Measurements from ENCODE around the gene ITGB2. TPM values are rescaled to one million over a fixed set of nuclear protein-coding genes. Genes with fewer than 3 reads are reported as not detected.

Gene ITGB2
- total RNA-seq, 4 donors from 2014 or later, result 20.2 to 46.8 (median 21.0) TPM

- H3K4me3 ChIP-seq, result no peak overlapping the region
- no peaks in the 10 kb centered on the region for H3K36me3 ChIP-seq
- DNase-seq, result no peak
- H3K27ac ChIP-seq, result no peak overlapping the region
- H3K9me3 ChIP-seq, result no peaks in the 10 kb centered on the region
- TF ChIP-seq CTCF (IDR thresholded peaks at IDR 0.05), result no peak
- TF ChIP-seq POLR2A (IDR thresholded peaks at IDR 0.05), result no peak
- no peaks in the 10 kb centered on the region for H3K4me1 ChIP-seq
- no peaks in the 10 kb centered on the region for H3K27me3 ChIP-seq
- intact Hi-C loops (cut with DNase I; ENCODE audit: low total_unique reads), result no loop called here
These were observed 18.2 kb downstream of the ITGB2 start for GRCh38 chr21:44902268-44903049.

GRCh38 chr21:44901391-44902074 is 19.2 kb downstream of the ITGB2 start:
- intact Hi-C loops (cut with DNase I; ENCODE audit: low total_unique reads), result no loop called here
- no peak for DNase-seq
- Histone ChIP-seq H3K27me3 (no peaks in the 10 kb centered on the region), H3K4me3 (no peak overlapping the region), H3K36me3 (no peaks in the 10 kb centered on the region), H3K27ac (no peak overlapping the region), H3K4me1 (no peaks in the 10 kb centered on the region), H3K9me3 (no peaks in the 10 kb centered on the region)
- TF ChIP-seq CTCF (IDR thresholded peaks at IDR 0.05) (no peak), POLR2A (IDR thresholded peaks at IDR 0.05) (no peak)

- no peaks in the 10 kb centered on the region for H3K27me3 ChIP-seq
- no peaks in the 10 kb centered on the region for H3K36me3 ChIP-seq
- no peak for DNase-seq
- H3K9me3 ChIP-seq, result no peaks in the 10 kb centered on the region
- H3K4me3 ChIP-seq, result no peak overlapping the region
- TF ChIP-seq CTCF (IDR thresholded peaks at IDR 0.05) (no peak), POLR2A (IDR thresholded peaks at IDR 0.05) (no peak)
- no peaks in the 10 kb centered on the region for H3K4me1 ChIP-seq
- no peak overlapping the region for H3K27ac ChIP-seq
- intact Hi-C loops (cut with DNase I; ENCODE audit: low total_unique reads), result no loop called here
These were observed 20.0 kb downstream of the ITGB2 start for GRCh38 chr21:44900559-44901251.

GRCh38 chr21:44899768-44900558 is 20.7 kb downstream of the ITGB2 start:
- Histone ChIP-seq H3K27ac (no peak overlapping the region), H3K4me3 (no peak overlapping the region), H3K9me3 (no peaks in the 10 kb centered on the region), H3K36me3 (no peaks in the 10 kb centered on the region), H3K27me3 (no peaks in the 10 kb centered on the region), H3K4me1 (no peaks in the 10 kb centered on the region)
- DNase-seq, result no peak
- no peak for TF ChIP-seq CTCF (IDR thresholded peaks at IDR 0.05)
- no peak for TF ChIP-seq POLR2A (IDR thresholded peaks at IDR 0.05)
- intact Hi-C loops (cut with DNase I; ENCODE audit: low total_unique reads), result no loop called here
